Inferior parietal cortex (tissue), 1 donor: Measurements from ENCODE around the gene CTNNA3.
A peak's percentile ranks its signal among the peaks of the same experiment; 100 is the strongest.

Experiments
- DNase-seq: peaks from one replicate; pipeline ENCODE4 v3.0.0-alpha.2; 2016; ENCODE audit errors: extremely low spot score

Gene CTNNA3

DNA sequence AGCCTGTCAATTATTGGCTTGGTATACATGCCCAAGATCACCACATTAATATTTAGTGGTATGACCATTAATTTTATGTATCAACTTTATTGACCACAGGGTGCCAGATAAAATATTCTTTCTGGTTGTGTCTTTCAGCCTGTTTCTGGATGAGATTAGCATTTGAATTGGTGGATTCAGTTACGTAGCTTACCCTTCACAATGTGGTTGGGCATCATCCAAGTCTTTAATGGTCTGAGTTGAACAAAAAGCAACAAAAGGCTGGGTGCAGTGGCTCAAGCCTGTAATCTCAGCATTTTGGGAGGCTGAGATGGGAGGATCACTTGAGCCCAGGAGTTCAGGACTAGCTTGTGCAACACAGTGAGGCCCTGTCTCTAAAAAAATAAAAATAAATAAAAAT is 1472.3 kb downstream of the CTNNA3 start:
- no peak for DNase-seq

DNA sequence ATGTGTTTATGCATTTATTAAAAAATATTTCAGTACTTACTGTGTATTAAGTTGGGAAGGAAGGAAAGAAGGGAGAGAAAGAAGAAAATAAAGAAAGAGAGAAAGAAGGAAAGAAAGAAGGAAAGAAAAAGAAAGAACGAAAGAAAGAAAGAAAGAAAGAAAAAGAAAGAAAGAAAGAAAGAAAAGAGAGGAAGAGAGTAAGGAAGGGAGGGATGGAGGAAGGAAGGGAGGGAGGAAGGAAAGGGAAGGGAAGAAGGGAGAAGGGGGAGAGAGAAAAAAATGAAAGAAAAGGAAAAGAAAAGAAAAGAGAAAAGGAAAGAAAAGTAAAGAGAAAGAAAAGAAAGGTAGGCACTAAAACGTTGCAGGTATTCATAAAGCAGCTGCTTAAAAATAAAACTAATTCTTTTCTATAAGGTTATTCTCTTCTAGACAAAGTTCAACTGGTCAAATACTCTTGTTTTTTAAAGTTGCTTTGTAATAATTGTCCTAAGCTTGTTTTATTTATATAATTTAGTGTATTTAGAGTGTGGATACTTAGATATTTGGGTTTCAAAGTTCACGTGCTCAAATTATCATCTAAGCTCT is 1473.4 kb downstream of the CTNNA3 start:
- no peak for DNase-seq

DNA sequence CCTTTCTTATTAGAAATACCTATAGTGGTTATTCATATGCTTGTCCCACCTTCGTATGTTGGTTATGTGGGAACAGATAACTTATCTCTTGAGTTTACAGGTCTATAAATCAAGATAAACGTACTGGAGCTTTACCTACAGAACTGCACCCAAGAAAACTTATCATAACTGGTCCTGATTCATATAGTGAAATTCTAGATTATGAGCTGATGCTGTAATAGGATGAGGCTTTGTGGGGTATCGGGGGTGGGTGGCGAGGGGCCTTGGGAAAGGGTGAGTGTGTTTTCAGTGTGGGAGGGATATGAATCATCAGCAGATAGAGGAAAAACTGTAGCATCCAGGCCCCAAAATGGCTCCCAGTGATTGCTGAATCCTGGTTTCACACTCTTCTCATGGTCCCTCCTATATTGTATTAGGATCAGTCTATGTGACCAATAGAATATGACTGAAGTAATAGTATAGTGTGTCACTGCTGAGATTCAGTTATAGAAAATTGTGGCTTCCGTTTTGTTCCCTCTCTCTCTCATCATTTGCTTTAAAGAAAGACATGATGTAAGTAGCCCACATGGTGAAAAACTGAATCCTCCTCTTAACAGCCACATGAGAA is 1476.9 kb downstream of the CTNNA3 start:
- DNase-seq, result no peak

DNA sequence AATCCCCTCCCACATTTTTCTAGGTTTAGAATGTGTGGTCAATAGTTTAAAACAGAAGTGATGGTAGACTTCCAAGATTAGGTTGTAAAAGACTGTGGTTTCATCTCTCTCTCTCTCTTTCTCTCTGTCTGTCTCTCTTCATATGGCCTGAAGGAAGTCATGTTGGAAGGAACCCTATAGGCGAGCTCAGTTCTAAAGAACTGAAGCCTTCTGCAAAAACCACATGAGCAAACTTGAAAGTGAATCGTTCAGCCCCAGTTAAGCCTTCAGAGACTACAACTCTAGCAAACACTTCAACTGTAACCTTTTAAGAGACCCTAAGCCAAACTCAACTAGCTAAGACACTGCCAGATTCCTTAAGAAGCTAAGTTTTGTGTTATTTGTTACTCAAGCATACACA is 1477.7 kb downstream of the CTNNA3 start:
- no peak for DNase-seq

DNA sequence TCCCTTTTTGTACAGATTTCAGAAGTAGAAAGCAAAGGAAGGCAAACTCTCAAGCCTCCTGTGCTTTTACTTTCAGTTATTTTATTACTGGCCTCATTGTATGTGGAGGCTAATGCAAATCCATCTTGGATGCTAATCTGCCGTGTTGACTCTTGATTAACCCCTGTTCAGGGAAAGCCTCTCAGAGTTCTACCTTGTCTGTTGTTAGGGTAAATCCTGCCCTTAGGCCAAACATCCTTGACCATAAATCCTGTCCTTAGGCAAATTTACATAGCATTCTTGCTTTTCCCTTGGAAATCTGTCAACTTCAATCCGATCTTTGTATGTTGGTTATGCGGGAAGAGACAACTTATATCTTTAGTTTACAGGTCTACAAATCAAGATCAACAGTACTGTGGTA is 1480.1 kb downstream of the CTNNA3 start:
- no peak for DNase-seq

DNA sequence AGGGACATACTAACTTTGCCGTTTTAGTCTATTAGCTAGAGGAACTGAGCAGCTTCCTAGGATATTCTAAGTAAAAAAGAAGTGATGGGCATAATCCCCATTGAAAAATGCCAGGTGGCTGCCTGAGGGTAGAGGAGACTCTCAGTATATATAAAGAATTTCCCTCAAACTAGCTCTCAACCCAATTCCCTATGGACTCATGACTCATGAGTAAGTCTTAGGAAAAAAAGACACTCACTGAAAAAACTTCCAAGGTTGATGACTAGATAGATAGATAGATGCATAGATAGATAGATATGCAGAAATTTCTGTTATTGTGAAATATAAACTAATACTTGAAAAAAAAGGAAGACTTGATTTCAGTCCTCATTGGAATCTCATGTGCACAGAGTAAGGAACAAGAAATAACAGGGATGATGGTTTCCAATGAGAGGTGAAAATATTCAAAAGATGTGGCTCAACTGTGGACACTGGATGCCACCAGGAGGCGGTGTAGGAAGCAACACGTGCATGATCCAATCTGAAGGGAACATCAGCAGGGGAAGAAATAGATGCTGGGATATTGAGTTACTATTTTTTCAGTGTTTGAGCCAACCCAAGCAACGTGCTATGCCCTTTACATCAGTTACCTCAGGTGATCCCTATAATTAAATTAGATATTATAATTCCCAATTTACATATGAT is 1481.1 kb downstream of the CTNNA3 start:
- no peak for DNase-seq

DNA sequence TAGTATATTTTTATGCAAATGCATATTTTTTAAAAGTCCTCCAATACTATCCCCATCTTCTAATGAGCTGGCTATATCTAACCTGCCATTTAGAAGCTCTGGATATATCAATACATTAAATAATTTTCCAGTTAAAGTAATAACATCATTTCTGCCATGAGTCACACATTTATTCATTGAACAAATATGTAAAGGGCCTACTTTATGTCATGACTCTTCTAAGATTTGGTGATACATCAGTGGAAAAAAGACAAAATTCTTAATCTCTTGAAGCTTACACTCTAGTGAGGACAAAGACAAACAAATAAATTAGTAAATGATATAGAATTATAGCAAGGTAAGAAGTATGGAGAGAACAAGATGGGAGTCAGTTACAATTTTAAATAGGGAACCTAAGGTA is 1487.0 kb downstream of the CTNNA3 start:
- DNase-seq, result no peak

DNA sequence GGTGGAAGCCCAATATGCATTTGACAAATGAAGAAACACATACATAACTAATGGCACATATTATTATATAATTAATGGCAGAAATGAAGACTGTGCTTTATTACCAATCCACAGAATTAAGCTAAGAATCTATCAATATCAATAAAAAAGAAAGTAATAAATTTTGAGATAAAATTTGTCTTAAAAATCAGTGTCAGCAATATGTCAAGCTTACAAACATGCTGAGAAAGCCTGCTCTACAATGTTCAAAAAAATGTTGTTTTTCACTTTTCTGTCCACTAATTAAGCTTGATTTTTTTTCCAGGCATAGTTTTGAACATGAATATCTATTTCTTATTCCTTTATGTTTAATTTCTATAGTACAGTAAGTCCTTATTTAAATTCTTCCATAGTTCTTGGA is 1491.2 kb downstream of the CTNNA3 start:
- no peak for DNase-seq

DNA sequence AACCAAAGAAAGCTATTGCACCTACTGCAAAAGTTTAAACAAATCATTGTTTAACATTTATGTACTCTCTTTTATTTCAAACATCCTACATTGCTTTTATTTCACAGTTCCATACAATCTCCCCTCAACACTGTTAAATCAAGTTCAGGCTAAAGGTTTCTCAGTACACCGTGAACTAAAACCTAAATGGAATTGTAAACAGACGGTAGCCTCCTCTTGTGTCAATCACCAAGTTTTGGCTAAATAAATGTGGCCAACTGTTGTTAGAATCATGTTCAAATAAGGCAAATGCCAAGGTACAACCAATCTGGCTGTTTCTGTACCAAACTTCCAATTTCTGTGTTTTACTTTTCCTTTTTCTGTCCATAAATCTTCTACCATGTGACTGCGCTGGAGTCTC is 1493.9 kb downstream of the CTNNA3 start:
- DNase-seq, result no peak

DNA sequence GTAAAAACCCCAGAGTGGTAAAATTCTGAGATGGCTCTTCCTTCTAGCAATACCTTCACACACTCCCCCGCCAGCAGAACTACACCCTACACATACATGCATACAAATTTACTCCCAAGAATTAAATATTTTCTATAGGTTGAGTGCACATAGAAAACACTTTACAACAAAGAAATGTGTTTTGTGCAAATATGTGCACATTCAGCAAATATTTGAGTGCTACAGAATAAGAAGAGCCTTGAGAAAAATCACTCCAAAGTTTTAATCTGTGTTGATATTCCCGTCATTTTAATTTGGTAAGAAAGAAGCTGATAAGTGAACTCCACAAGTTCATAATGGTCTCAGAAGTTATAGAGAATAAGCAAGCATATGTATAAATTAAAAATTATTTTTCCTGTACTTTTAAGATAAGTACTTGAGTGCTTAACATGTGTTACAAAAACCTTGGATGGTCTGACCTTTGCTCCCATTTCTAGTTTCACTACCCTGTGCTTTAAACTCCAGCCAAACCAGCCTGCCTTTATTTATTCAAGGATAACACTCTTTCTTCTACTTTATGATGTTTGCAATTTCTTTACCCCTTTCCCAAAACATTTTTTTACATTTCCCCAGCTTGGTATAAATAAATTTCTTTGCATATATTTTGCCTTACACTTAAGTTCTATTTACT is 1503.7 kb downstream of the CTNNA3 start:
- DNase-seq, result no peak

DNA sequence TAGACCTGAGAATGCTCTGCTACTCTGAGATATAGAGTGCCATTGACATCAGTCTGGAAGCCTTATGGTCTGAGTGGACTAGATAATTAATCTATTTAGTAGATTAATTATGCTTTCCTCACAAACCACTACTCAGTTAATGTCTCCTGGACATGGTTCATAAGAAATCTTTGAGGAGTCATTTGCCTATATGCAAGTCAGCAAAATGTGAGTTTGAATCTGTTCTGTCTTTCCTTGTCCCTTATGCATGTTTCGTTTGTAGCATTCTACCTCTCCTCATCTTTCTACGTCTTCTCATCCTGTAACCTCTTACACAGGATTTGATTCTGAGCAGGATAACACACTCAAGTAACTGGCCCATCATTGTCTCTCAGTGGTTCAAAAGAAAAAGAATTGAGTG is 1505.6 kb downstream of the CTNNA3 start:
- no peak for DNase-seq

DNA sequence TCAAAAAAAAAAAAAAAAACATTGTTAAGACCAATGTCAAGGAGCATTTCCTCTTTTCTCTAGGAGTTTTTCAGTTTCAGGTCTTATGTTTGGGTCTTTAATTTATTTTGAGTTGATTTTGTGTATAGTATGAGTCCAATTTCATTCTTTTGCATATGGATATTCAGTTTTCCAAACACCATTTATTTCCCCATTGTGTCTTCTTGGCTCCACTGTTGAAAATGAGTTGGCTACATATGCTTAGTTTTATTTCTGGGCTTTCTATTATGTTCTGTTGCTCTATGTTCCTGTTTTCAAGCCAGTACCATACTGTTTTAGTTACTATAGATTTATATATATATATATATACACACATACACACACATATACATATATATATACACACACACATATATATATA is 1506.7 kb downstream of the CTNNA3 start:
- no peak for DNase-seq

DNA sequence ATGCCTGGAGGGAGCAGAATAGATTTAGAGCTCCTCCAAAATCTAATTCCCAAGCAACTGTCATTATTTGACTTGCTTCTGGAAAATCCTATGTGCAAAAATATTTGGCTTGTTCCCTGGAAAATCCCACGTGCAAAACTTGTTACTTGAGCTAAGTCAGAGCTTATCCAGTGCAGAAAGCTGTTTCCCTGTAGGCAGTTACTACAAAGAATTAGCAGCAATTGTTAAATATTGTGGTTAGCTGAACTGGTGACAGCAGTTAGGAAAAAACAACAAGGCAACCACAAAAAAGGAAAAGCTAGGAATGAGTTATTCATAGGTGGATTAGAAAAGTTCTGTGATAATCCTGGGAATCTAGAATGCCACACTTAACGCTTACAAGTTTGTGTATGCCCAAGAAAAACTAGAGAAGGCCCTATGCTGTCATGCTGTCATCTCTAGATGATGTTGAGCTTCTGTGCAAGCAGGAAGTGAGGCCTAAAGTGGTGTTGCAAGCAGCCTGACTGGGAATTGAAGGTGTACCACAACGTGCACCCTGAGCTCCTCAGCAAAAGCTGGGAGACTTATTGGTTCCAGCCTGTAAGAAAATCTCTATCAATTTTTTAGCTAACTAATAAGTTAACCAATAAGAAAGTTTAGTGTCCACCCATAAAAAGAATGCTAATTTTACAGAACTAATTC is 1508.8 kb downstream of the CTNNA3 start:
- DNase-seq, result no peak

DNA sequence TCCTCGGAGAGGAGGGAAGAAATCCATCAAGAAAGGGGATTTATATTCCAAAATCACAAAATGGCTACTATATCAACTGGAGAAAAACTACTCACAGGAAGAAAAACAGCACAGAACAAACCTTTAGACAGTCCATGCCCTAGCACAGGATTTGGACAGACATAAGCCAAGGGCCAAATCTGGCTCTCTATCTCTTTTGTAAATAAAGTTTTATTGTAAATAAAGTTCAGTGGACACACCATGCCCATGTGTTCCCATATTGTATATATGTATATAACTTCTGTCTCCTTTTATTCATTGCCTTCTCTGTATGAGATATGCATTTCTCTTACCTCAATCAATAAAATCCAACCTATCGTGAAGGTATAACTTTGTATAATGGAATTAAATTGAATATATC is 1513.0 kb downstream of the CTNNA3 start:
- no peak for DNase-seq

DNA sequence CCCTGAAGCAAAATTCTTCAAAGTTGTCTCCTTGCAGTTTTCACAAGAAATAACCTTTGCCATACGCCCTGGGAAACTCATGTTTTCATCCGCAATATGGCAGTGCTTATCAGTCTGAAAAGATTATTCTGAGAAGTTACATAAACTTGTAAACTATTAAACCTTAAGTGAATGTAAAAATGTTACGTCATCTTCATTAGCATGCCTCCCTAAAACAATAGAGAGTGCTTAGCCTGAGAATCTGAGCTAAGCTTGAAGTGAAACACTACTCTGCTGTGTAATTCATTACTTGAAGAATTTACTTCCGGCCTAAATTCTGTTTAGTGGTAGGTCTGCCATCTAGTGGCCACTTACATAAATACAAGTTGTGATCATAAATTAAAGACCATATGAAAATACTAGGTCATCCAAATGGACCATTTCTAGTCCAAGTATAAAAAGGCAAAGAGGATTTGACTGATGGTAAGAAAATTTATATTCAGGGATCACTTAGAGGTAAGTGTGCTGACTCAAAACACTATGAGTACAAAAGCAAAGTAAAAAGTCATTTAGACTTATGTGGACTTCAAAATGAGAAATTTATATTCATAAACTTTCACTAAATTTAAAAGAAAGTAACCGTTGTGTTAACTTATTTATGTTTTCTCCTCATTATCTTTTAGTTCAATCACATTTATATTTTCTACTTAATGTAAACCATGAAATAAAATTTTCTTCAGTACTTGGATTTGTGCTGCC is 1515.2 kb downstream of the CTNNA3 start:
- DNase-seq, result peak; percentile 91

DNA sequence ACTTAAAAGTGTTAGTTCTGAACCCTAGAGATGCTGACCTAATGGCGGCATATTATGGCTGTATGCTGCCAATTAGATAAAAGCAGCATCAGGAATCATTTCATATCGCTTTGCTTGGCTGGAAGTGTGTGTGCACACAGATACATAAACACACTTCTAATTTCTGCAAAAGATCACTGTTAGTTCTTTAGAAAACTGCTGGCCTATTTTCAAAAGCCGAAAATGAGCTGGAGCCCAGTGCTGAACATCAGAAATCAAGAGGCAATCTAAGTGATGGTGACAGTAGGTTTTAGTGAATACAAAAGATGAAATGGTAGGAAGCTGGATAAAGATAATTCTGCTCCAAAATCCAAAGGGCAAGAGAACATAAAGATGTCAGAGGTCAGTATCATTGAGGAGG is 1516.0 kb downstream of the CTNNA3 start:
- no peak for DNase-seq

DNA sequence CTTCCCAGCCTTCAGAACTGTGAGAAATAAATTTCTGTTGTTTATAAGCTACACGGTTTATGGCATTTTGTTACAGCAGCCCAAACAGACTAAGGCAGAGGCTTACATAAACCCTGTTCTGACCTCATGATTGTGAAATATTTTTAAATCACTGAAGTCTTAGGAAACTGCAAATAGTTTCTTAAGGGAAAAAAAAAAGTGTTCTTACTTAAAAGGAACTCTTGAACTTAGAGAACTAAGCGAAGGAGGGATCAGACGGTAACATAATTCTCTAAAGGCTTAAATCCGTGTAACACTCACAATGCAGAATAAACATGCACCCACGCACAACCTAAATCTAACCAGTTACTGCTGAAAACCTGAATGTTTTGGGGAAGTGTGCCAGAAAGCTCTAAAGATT is 1519.2 kb downstream of the CTNNA3 start:
- DNase-seq, result peak; percentile 50

DNA sequence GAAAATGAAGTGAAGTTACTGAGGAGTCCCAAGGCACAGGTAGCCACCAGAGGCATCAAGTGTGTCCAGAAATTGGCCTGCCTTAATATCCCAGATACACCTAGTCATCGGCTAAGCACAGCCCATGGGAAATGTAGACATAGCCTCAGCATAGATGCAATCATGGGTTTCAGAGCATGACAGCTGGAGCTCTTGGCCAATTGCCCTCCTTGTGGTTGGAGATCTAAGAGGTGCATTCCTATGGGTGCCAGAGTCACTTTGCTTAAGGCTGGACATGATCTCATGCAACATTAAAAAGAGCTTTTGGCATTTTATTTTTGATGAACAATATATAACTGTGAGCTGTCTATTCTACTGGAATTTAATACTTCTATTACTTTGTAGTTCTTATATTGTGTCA is 1528.2 kb downstream of the CTNNA3 start:
- no peak for DNase-seq

DNA sequence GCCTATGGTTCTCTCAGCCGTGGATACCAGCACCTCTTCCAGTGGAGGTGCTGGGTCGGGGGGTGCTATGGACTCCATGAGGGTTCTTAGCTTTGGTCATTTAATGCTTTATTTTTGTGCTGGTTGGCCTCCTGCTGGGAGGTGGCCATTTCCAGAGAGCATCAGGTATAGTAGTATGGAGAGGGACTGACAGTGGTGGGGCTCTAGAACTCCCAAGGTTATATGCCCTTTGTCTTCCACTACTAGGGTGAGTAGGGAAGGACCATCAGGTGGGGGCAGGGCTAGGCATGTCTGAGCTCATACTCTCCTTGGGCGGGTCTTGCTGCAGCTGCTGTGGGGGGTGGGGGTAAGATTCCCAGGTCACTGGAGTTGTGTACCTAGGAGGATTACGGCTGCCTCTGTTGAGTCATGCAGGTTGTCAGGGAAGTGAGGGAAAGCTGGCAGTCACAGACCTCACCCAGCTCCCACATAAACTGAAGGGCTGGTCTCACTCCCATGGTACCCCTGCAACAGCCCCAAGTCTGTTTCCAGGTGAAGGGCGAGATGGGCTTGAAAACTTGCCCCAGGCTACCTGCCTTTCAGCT is 1533.3 kb downstream of the CTNNA3 start:
- DNase-seq, result no peak

DNA sequence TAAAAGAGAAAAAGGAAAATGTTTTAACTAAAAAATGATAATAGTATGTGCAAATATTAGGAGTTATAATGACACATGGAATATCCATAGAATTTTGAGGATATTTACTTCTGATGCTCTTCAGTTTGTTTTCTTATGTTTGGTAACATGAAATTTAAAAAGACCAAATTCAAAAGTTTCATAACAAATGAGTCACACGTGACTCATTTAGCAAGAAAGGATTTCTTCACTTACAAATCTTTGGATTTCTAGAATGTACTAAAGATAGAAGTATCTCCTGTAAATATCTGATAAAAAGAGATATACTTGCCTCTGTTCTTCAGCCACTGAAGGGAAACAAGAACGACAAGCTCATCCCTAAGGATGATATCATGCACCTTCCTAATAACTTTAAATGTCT is 1544.6 kb downstream of the CTNNA3 start:
- DNase-seq, result no peak

DNA sequence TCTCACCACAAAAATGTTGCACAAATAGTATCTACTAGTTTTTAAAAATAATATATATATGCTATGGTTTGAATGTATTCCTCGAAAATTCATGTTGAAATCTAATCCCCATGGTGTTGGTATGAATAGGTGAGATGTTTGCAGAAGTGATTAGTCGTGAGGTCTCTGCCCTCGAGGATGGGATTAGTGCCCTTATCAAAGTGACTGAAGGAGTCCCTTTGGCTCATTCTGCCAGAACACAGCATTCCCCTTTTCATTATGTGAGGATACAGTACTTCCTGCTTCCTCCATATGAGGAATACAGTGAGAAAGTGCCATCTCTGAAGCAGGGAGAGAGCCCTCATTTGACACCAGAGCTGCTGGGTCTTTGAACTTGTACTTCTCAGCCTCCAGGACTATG is 1547.7 kb downstream of the CTNNA3 start:
- no peak for DNase-seq
